HL-60 (cell line): ENCODE data around the gene ACTL10.
"Not testable (repeated sequence)": the region's sequence is repeated elsewhere in the genome, so short reads cannot be mapped to it uniquely, and the experiment has no call there.

Experiments
- DNase-seq, 2 experiments: peaks; one replicate each; pipeline ENCODE4 v3.0.0-alpha.2; 2010 to 2020; ENCODE audit warnings: low read depth in 1 of 2, low spot score in 1 of 2
- H3K27ac ChIP-seq: fragments of 250-450 bp; sonication (Bioruptor Pico); replicated peaks from 2 replicates; pipeline ENCODE4 v1.5.1; 2020; ENCODE audit warnings: mild to moderate bottlenecking, moderate library complexity
- H3K27me3 ChIP-seq: fragments of 250-450 bp; sonication (Bioruptor Pico); 2 replicates; pipeline ENCODE4 v1.5.1; 2021; ENCODE audit warnings: mild to moderate bottlenecking, moderate library complexity; ENCODE audit not compliant: insufficient read depth, poor library complexity, severe bottlenecking
- H3K4me3 ChIP-seq: replicated peaks from 2 replicates; pipeline ENCODE4 v1.5.1; 2011; ENCODE audit warnings: mild to moderate bottlenecking, control low read depth, low read length; ENCODE audit not compliant: insufficient read depth
- CTCF ChIP-seq: IDR thresholded peaks from one replicate; pipeline ENCODE4 v1.5.1; 2011; ENCODE audit warnings: low read length, control low read depth, inconsistent platforms; ENCODE audit not compliant: insufficient read depth
- GABPA ChIP-seq: IDR thresholded peaks from 2 replicates; pipeline ENCODE4 v1.6.1; 2012; ENCODE audit warnings: low read depth
- POLR2AphosphoS5 ChIP-seq: IDR thresholded peaks from 2 replicates; pipeline ENCODE4 v1.6.1; 2012; ENCODE audit warnings: low read depth
- REST ChIP-seq: IDR thresholded peaks from 2 replicates; pipeline ENCODE4 v1.6.1; 2012; ENCODE audit warnings: low read depth; ENCODE audit not compliant: insufficient replicate concordance
- SPI1 ChIP-seq: IDR thresholded peaks from 2 replicates; pipeline ENCODE4 v1.6.1; 2012; ENCODE audit warnings: low read depth, mild to moderate bottlenecking, borderline replicate concordance

Gene ACTL10

GRCh38 chr20:33629979-33630378, 36.8 kb upstream of the ACTL10 start:
- Histone ChIP-seq H3K27ac (no peak overlapping the region), H3K27me3 (no peaks in the 10 kb centered on the region), H3K4me3 (no peak overlapping the region)
- DNase-seq, result no peak
- TF ChIP-seq SPI1 (no peak), POLR2AphosphoS5 (no peak), CTCF (no peak), GABPA (no peak), REST (no peak)

- TF ChIP-seq REST (no peak), CTCF (no peak), GABPA (no peak), SPI1 (no peak), POLR2AphosphoS5 (no peak)
- no peak for DNase-seq
- Histone ChIP-seq H3K4me3 (no peak overlapping the region), H3K27me3 (no peaks in the 10 kb centered on the region), H3K27ac (no peak overlapping the region)
Measured at GRCh38 chr20:33630507-33630906, 36.2 kb upstream of the ACTL10 start.

GRCh38 chr20:33631910-33632309, 34.8 kb upstream of the ACTL10 start:
- not testable (repeated sequence) for H3K27me3 ChIP-seq, H3K27ac ChIP-seq, DNase-seq, H3K4me3 ChIP-seq

- Histone ChIP-seq H3K27me3 (no peaks in the 10 kb centered on the region), H3K4me3 (no peak overlapping the region), H3K27ac (no peak overlapping the region)
- TF ChIP-seq CTCF (no peak), REST (no peak), GABPA (no peak), POLR2AphosphoS5 (no peak), SPI1 (no peak)
- DNase-seq, result no peak
Measured at GRCh38 chr20:33635341-33635740, 31.4 kb upstream of the ACTL10 start.
